ENCODE results near the gene DAZAP1.

Gene DAZAP1

GRCh38 chr19:1394252-1395193 lies 12.9 kb upstream of the DAZAP1 start:
- ChIA-PET POLR2A (no interaction called here), CTCF (no interaction called here)
- DNase-seq (ENCODE audit: extremely low spot score) = no peak
- no peak for TF ChIP-seq ELF4 (IDR thresholded peaks at IDR 0.05)
- no peak for TF ChIP-seq ARNT (IDR thresholded peaks at IDR 0.05)
- no peak for TF ChIP-seq FOXK2 (IDR thresholded peaks at IDR 0.05)
- TF ChIP-seq SP1 (IDR thresholded peaks at IDR 0.05) = no peak
- no peak for TF ChIP-seq HDGF (IDR thresholded peaks at IDR 0.05; ENCODE audit: borderline replicate concordance)
- TF ChIP-seq FOXM1 (IDR thresholded peaks at IDR 0.05; ENCODE audit: borderline replicate concordance) = no peak
- TF ChIP-seq PKNOX1 (IDR thresholded peaks at IDR 0.05) = no peak
- no peak for TF ChIP-seq FOXA1 (IDR thresholded peaks at IDR 0.05)
- no peak for TF ChIP-seq LEF1 (IDR thresholded peaks at IDR 0.05; ENCODE audit: borderline replicate concordance)
- TF ChIP-seq BHLHE40 (IDR thresholded peaks at IDR 0.05; ENCODE audit: borderline replicate concordance) = no peak
- no peak for TF ChIP-seq SUZ12 (IDR thresholded peaks at IDR 0.05)
- no peak for TF ChIP-seq TARDBP (IDR thresholded peaks at IDR 0.05)
- TF ChIP-seq NFRKB (IDR thresholded peaks at IDR 0.05) = no peak
- TF ChIP-seq L3MBTL2 (conservative IDR thresholded peaks at IDR 0.05) = no peak
- TF ChIP-seq ZNF384 (IDR thresholded peaks at IDR 0.05) = no peak
- no peak for TF ChIP-seq CTBP1 (IDR thresholded peaks at IDR 0.05; ENCODE audit: borderline replicate concordance)

GRCh38 chr19:1395194-1396018 lies 12.0 kb upstream of the DAZAP1 start:
- CTCF ChIA-PET = no interaction called here
- DNase-seq (ENCODE audit: extremely low spot score) = no peak

GRCh38 chr19:1396019-1396767 lies 11.2 kb upstream of the DAZAP1 start:
- TF ChIP-seq CTBP1 (IDR thresholded peaks at IDR 0.05; ENCODE audit: borderline replicate concordance) (no peak), HDGF (IDR thresholded peaks at IDR 0.05; ENCODE audit: borderline replicate concordance) (no peak), ZNF384 (IDR thresholded peaks at IDR 0.05) (no peak), L3MBTL2 (conservative IDR thresholded peaks at IDR 0.05) (no peak), ELF4 (IDR thresholded peaks at IDR 0.05) (no peak), BHLHE40 (IDR thresholded peaks at IDR 0.05; ENCODE audit: borderline replicate concordance) (no peak), SUZ12 (IDR thresholded peaks at IDR 0.05) (no peak)
- no peak for DNase-seq (ENCODE audit: extremely low spot score)
- POLR2A ChIA-PET = interaction anchor here (0.9 kb wide), 1 partner anchor 15 kb away, joined by 3 read pairs; no protein-coding TSS in a partner anchor
- CTCF ChIA-PET = no interaction called here

More at GRCh38 chr19:1395194-1396018, 12.0 kb upstream of the DAZAP1 start:
- POLR2A ChIA-PET = no interaction called here
- TF ChIP-seq CTBP1 (IDR thresholded peaks at IDR 0.05; ENCODE audit: borderline replicate concordance) = no peak
- TF ChIP-seq BHLHE40 (IDR thresholded peaks at IDR 0.05; ENCODE audit: borderline replicate concordance) = no peak
- TF ChIP-seq ARNT (IDR thresholded peaks at IDR 0.05) = no peak
- no peak for TF ChIP-seq ZNF384 (IDR thresholded peaks at IDR 0.05)
- TF ChIP-seq HDGF (IDR thresholded peaks at IDR 0.05; ENCODE audit: borderline replicate concordance) = no peak
- no peak for TF ChIP-seq PKNOX1 (IDR thresholded peaks at IDR 0.05)
- TF ChIP-seq FOXM1 (IDR thresholded peaks at IDR 0.05; ENCODE audit: borderline replicate concordance) = no peak
- no peak for TF ChIP-seq L3MBTL2 (conservative IDR thresholded peaks at IDR 0.05)
- TF ChIP-seq LEF1 (IDR thresholded peaks at IDR 0.05; ENCODE audit: borderline replicate concordance) = no peak

- CTCF ChIA-PET = no interaction called here
- POLR2A ChIA-PET = interaction anchor here (0.9 kb wide), 1 partner anchor 16 kb away, joined by 3 read pairs; no protein-coding TSS in a partner anchor
- no peak for TF ChIP-seq CTBP1 (IDR thresholded peaks at IDR 0.05; ENCODE audit: borderline replicate concordance)
- no peak for TF ChIP-seq SP1 (IDR thresholded peaks at IDR 0.05)
- TF ChIP-seq FOXA1 (IDR thresholded peaks at IDR 0.05) = no peak
- TF ChIP-seq FOXM1 (IDR thresholded peaks at IDR 0.05; ENCODE audit: borderline replicate concordance) = no peak
- TF ChIP-seq FOXK2 (IDR thresholded peaks at IDR 0.05) = no peak
- no peak for TF ChIP-seq BHLHE40 (IDR thresholded peaks at IDR 0.05; ENCODE audit: borderline replicate concordance)
- TF ChIP-seq ZNF384 (IDR thresholded peaks at IDR 0.05) = no peak
- no peak for TF ChIP-seq ELF4 (IDR thresholded peaks at IDR 0.05)
- no peak for TF ChIP-seq NFRKB (IDR thresholded peaks at IDR 0.05)
- no peak for TF ChIP-seq SUZ12 (IDR thresholded peaks at IDR 0.05)
- no peak for TF ChIP-seq L3MBTL2 (conservative IDR thresholded peaks at IDR 0.05)
- no peak for TF ChIP-seq ARNT (IDR thresholded peaks at IDR 0.05)
- TF ChIP-seq LEF1 (IDR thresholded peaks at IDR 0.05; ENCODE audit: borderline replicate concordance) = no peak
- TF ChIP-seq PKNOX1 (IDR thresholded peaks at IDR 0.05) = no peak
- TF ChIP-seq TARDBP (IDR thresholded peaks at IDR 0.05) = no peak
- TF ChIP-seq HDGF (IDR thresholded peaks at IDR 0.05; ENCODE audit: borderline replicate concordance) = no peak
- no peak for DNase-seq (ENCODE audit: extremely low spot score)
Measured at GRCh38 chr19:1396768-1397679, 10.4 kb upstream of the DAZAP1 start.

All from HEK293T (cell line).